GM12874 (cell line): Measurements from ENCODE around the gene CYP4F8.

Experiments used
- TF ChIP-seq, protein P1 (sequence below): IDR thresholded peaks from 2 replicates; pipeline ENCODE4 v1.5.1; 2011; ENCODE audit warnings: low read depth, mild to moderate bottlenecking, control low read depth, low read length, moderate library complexity; ENCODE audit not compliant: insufficient read depth

CYP4F8 gene

DNA sequence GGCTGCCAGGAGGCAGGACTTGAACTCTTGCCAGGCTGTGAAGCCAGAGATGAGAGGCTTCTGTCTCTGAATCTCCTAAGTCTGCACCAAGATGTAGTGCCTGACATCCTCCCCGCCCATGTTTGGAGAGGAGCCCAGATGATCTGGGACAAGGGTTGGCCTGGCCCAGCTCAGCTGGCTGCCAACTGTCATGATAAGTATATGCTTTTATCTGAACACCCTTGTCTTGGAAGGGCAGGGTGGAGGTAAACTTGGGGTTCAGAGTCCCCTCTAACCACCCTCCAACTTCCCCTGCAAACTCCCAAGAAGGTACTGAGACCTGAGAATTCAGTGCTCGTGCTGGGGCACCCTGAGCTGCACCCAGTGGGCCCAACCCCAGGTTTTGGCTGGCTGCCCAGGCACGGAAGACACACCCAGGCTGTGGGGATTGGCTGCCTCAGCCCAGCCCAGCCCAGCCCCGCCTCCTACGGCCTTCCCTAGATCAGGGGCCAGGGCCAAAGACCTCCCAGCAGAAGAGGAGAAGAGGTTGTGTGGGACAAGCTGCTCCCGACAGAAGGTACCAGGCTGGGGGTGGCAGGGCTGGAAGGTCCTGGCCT lies 57.7 kb downstream of the CYP4F8 start, which contains the start of gene CYP4F12:
CYP4F12 (plus strand) TSS at position 508 of the 596 bp plus-strand sequence. CDS start 443 bp downstream, outside the sequence.
- TF ChIP-seq, protein P1, sequence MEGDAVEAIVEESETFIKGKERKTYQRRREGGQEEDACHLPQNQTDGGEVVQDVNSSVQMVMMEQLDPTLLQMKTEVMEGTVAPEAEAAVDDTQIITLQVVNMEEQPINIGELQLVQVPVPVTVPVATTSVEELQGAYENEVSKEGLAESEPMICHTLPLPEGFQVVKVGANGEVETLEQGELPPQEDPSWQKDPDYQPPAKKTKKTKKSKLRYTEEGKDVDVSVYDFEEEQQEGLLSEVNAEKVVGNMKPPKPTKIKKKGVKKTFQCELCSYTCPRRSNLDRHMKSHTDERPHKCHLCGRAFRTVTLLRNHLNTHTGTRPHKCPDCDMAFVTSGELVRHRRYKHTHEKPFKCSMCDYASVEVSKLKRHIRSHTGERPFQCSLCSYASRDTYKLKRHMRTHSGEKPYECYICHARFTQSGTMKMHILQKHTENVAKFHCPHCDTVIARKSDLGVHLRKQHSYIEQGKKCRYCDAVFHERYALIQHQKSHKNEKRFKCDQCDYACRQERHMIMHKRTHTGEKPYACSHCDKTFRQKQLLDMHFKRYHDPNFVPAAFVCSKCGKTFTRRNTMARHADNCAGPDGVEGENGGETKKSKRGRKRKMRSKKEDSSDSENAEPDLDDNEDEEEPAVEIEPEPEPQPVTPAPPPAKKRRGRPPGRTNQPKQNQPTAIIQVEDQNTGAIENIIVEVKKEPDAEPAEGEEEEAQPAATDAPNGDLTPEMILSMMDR = no peak

DNA sequence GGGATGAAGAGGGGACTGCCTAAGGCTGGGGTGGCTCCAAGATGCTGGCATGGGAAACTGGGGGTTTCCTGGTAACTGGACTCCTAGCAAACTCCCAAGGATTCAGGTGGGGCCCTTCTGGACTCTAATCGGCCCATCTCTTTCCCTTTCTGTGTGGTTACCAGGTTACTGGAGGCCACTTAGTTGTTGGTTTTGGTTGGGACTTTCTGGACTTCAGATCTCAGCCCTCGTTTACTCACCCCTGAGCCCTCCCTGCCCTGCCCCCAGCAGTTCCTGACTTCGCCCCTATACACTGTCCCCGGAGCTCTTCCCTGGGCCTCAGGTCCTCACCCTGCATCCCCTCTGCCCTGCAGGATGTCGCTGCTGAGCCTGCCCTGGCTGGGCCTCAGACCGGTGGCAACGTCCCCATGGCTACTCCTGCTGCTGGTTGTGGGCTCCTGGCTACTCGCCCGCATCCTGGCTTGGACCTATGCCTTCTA lies 58.2 kb downstream of the CYP4F8 start:
- TF ChIP-seq, protein P1 = no peak

DNA sequence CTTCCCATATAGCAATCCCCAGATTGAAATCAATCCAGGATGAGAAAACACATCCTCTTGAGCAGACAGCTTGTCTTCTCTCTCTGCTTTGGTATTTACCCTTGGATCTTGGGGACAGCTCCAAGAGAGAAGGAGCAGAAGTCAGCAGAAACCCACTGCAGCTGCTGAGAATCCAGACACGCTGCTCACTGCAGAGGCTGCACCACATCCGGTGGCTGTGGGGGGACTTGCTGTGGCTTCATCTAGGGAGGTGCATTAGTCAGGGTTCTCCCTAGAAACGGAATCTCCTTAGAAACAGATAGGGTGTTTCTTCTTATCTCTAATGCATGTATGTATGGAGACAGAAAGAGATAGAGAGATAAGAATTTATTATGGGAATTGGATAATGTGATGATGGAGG lies 60.5 kb downstream of the CYP4F8 start:
- TF ChIP-seq, protein P1 = no peak

DNA sequence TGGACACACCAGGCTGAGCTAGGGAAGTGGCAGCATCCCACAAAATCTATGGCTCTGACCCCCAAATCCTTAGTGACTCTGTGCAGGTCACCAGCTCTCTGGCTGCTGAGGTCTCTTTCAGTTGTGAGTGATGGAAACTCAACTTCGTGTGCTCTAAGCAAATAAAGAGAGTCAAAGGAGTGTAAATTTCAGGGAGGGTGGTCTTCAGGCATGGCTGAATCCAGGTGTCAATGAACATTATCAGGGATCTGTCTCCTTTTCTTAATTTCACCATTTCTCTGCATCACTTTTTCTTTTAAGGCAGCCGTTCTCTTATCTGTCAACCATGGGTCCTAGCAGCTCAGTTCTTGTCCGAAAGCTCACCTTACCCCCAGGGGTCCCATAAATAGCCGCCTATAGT lies 64.1 kb downstream of the CYP4F8 start:
- TF ChIP-seq, protein P1 = no peak
